Stomach smooth muscle (tissue), 2 donors: ENCODE results near the gene CPAMD8.

Experiments used
- H3K27ac ChIP-seq: one replicate; pipeline ENCODE4 v1.7.0; 2013; ENCODE audit warnings: mild to moderate bottlenecking, low read length, inconsistent platforms
- H3K27me3 ChIP-seq, 2 donors: one replicate each; pipeline ENCODE4 v1.7.0; 2013; ENCODE audit warnings: low read length in 2 of 2; ENCODE audit not compliant: insufficient read depth in 2 of 2, control insufficient read depth in 1 of 2
- H3K36me3 ChIP-seq, 2 donors: one replicate each; pipeline ENCODE4 v1.7.0; 2013; ENCODE audit warnings: low read length in 2 of 2; ENCODE audit not compliant: control insufficient read depth in 2 of 2, insufficient read depth in 2 of 2
- H3K4me1 ChIP-seq: one replicate; pipeline ENCODE4 v1.7.0; 2013; ENCODE audit warnings: low read length; ENCODE audit not compliant: control insufficient read depth, insufficient read depth
- H3K4me3 ChIP-seq, 2 donors: one replicate each; pipeline ENCODE4 v1.7.0; 2013; ENCODE audit warnings: low read length in 2 of 2
- H3K9ac ChIP-seq, 2 donors: one replicate each; pipeline ENCODE4 v1.7.0; 2013; ENCODE audit warnings: low read length in 2 of 2, mild to moderate bottlenecking in 1 of 2
- H3K9me3 ChIP-seq, 2 donors: one replicate each; pipeline ENCODE4 v1.7.0; 2013; ENCODE audit warnings: low read length in 2 of 2; ENCODE audit not compliant: control insufficient read depth in 2 of 2
- donor health status: healthy.
- donor health status: Pancreatic carcinoma.

CPAMD8 gene

DNA sequence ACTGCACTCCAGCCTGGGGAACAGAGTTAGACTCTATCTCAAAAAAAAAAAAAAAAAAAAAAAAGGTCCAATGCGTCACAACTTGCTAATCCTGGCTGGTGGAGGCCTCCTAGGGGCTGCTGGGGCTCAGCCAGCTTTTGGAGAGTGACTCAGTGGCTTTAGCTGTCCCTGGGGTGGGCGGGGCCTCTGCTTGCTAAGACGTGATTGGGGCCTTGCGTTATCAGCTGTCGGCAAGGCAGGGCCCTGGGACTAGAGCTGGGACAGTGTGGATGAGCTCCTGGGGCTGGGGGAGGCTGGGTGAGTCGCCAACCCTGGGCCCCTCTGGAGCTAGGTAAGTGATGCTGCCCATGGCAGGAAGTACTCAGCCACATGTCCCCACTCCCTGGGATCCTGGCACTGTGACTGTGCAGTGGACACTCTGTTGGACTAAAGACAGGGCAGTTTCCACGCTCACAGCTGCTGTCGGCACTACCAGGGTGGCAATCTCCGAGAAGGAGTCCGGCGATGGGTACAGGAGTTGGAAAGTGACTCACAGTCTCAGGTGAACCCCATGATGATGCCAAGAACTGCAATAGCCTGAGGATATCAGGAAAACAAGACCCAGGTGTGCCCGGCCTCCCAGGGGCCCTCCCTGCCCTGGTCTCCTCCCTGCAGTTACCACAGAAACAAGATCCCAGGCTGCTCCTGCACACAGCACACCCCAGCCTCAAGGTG is 105.6 kb downstream of the CPAMD8 start:
- Histone ChIP-seq H3K9me3 (peaks cover 8 to 16% of the 10 kb centered on the region in 2 donors), H3K4me3 (no peak overlapping the region), H3K9ac (no peak overlapping the region), H3K4me1 (no peaks in the 10 kb centered on the region), H3K27me3 (no peaks in the 10 kb centered on the region), H3K27ac (no peak overlapping the region), H3K36me3 (no peaks in the 10 kb centered on the region)

GRCh38 chr19:16919496-16919895 is 107.1 kb downstream of the CPAMD8 start:
- no peak overlapping the region for H3K27ac ChIP-seq

GRCh38 chr19:16917401-16917800 is 109.2 kb downstream of the CPAMD8 start:
- Histone ChIP-seq H3K36me3 (no peaks in the 10 kb centered on the region), H3K4me3 (no peak overlapping the region), H3K27ac (no peak overlapping the region), H3K4me1 (no peaks in the 10 kb centered on the region), H3K27me3 (no peaks in the 10 kb centered on the region), H3K9me3 (peaks cover 15 to 37% of the 10 kb centered on the region in 2 donors), H3K9ac (no peak overlapping the region)

More at GRCh38 chr19:16919496-16919895, 107.1 kb downstream of the CPAMD8 start:
- no peaks in the 10 kb centered on the region for H3K27me3 ChIP-seq
- H3K9me3 ChIP-seq = peaks cover 8 to 19% of the 10 kb centered on the region in 2 donors
- H3K4me1 ChIP-seq = no peaks in the 10 kb centered on the region
- H3K9ac ChIP-seq = no peak overlapping the region
- no peaks in the 10 kb centered on the region for H3K36me3 ChIP-seq
- H3K4me3 ChIP-seq = no peak overlapping the region

GRCh38 chr19:16915734-16916133 is 110.9 kb downstream of the CPAMD8 start:
- no peaks in the 10 kb centered on the region for H3K27me3 ChIP-seq
- no peaks in the 10 kb centered on the region for H3K4me1 ChIP-seq
- no peaks in the 10 kb centered on the region for H3K36me3 ChIP-seq
- no peak overlapping the region for H3K27ac ChIP-seq
- H3K9me3 ChIP-seq = peaks cover 15 to 40% of the 10 kb centered on the region in 2 donors
- H3K4me3 ChIP-seq = no peak overlapping the region
- no peak overlapping the region for H3K9ac ChIP-seq

DNA sequence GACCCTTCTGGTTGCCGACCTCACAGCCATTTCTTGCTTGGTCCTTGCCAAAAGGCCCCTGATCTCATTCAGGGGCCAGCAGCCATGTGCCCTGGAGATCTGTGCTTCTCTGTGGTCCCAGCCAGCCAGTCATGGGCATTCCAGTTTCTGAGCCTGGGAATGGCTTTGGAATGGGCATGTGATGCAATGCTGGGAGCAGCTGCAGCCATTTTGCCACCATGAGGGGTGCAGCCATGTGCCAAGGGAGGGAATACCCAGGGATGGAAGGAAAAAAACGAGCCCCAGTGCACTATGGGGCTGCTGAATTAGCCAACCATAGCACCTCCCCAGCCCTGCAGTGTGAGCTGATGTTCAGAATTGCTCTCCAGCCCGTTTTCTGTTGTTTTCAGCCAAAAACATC is 111.5 kb downstream of the CPAMD8 start:
- H3K4me1 ChIP-seq = no peaks in the 10 kb centered on the region
- H3K36me3 ChIP-seq = no peaks in the 10 kb centered on the region
- H3K4me3 ChIP-seq = no peak overlapping the region
- no peaks in the 10 kb centered on the region for H3K27me3 ChIP-seq
- no peak overlapping the region for H3K27ac ChIP-seq
- H3K9me3 ChIP-seq = peaks cover 15 to 40% of the 10 kb centered on the region in 2 donors
- H3K9ac ChIP-seq = no peak overlapping the region

- Histone ChIP-seq H3K4me3 (no peak overlapping the region), H3K9me3 (peaks cover 11 to 35% of the 10 kb centered on the region in 2 donors), H3K27me3 (no peaks in the 10 kb centered on the region), H3K27ac (no peak overlapping the region), H3K4me1 (no peaks in the 10 kb centered on the region), H3K9ac (no peak overlapping the region), H3K36me3 (no peaks in the 10 kb centered on the region)
Measured at GRCh38 chr19:16914421-16914820, 112.2 kb downstream of the CPAMD8 start.

GRCh38 chr19:16912780-16913179 is 113.8 kb downstream of the CPAMD8 start:
- H3K4me3 ChIP-seq = no peak overlapping the region
- no peaks in the 10 kb centered on the region for H3K27me3 ChIP-seq
- no peaks in the 10 kb centered on the region for H3K4me1 ChIP-seq
- H3K36me3 ChIP-seq = no peaks in the 10 kb centered on the region
- H3K9me3 ChIP-seq = peaks cover 7 to 33% of the 10 kb centered on the region in 2 donors
- no peak overlapping the region for H3K9ac ChIP-seq
- no peak overlapping the region for H3K27ac ChIP-seq

DNA sequence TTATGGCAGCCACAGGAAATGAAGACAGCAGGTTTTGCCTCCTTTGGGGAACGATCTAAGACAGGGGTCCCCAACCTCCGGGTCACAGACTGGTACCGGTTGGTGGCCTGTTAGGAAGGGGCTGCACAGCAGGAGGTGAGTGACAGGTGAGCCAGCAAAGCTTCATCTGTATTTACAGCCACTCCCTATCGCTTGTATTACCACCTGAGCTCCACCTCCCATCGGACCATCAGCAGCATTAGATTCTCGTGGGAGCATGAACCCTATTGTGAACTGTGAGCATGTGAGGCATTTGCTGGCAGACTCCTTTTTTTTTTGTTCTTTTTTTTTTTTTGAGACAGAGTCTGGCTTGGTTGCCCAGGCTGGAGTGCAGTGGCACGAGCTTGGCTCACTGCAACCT is 115.6 kb downstream of the CPAMD8 start:
- Histone ChIP-seq H3K4me1 (no peaks in the 10 kb centered on the region), H3K4me3 (no peak overlapping the region), H3K27ac (no peak overlapping the region), H3K9me3 (peaks cover 7 to 33% of the 10 kb centered on the region in 2 donors), H3K27me3 (no peaks in the 10 kb centered on the region), H3K36me3 (no peaks in the 10 kb centered on the region), H3K9ac (no peak overlapping the region)

- Histone ChIP-seq H3K27ac (no peak overlapping the region), H3K36me3 (no peaks in the 10 kb centered on the region), H3K4me1 (no peaks in the 10 kb centered on the region), H3K9ac (no peak overlapping the region), H3K9me3 (peaks cover 7 to 17% of the 10 kb centered on the region in 2 donors), H3K27me3 (peaks cover 0 to 4% of the 10 kb centered on the region in 2 donors), H3K4me3 (no peak overlapping the region)
Measured at GRCh38 chr19:16908759-16909158, 117.9 kb downstream of the CPAMD8 start.

DNA sequence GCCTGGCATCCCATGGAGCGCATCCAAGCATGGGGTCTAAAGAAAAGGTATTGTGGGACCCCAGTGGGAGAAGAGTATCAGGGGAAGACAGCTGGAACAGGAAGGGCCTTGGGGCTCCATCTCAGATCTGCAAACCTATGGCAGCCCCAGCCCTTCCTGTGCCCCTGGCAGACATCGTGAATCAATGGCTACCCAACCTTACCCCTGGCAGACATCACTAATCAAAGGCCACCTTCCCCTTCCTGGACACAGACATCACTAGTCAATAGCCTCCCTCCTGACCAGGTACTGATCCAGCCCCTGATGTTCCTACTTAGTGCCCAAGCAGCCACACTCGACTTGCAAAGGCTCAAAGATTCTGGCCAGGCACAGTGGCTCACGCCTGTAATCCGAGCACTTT is 122.0 kb downstream of the CPAMD8 start:
- no peak overlapping the region for H3K4me3 ChIP-seq
- H3K27ac ChIP-seq = no peak overlapping the region
- H3K9ac ChIP-seq = no peak overlapping the region
- peaks cover 2 to 4% of the 10 kb centered on the region in 2 donors for H3K27me3 ChIP-seq
- H3K4me1 ChIP-seq = no peaks in the 10 kb centered on the region
- no peaks in the 10 kb centered on the region for H3K36me3 ChIP-seq
- H3K9me3 ChIP-seq = no peaks in the 10 kb centered on the region

GRCh38 chr19:16903347-16903746 is 123.3 kb downstream of the CPAMD8 start:
- peaks cover 2 to 4% of the 10 kb centered on the region in 2 donors for H3K27me3 ChIP-seq

More at GRCh38 chr19:16903347-16903746, 123.3 kb downstream of the CPAMD8 start:
- H3K4me1 ChIP-seq = no peaks in the 10 kb centered on the region
- no peak overlapping the region for H3K9ac ChIP-seq
- no peak overlapping the region for H3K4me3 ChIP-seq
- H3K27ac ChIP-seq = no peak overlapping the region
- no peaks in the 10 kb centered on the region for H3K36me3 ChIP-seq
- no peaks in the 10 kb centered on the region for H3K9me3 ChIP-seq
